ENCODE results near the gene DNAJC30.

The DNAJC30 gene

GRCh38 chr7:73708961-73709549 is 25.8 kb upstream of the DNAJC30 start:
- DNase-seq (ENCODE audit: low read depth, low spot score) = no peak

DNA sequence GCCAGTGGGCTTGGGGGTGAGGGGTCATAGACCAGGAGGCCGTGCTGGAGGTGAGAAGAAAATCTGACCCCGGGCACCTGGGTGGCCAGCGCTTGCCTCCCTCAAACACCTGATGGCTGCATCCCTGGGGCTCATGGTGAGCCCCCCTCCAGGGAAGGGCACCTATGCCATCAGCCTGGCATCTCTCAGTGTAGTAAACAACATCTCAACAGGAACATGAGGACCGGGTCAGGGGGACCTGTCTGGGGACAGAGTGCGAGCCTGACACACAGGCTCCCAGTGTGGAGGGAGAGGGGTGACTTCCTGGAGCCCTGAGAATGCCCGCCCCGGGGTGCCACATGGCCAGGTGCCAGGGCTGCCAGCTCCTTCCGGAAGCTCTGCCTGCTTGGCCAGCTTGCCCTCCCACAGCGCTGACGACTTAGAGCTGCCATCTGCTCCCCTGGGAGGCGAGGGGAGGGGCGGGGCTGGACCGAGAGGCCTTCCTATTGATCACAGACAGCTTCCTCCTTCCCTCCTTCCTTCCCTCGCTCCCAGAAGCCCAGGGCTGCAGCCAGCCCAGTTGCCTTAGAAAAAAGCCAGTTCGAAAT is 23.9 kb upstream of the DNAJC30 start:
- DNase-seq (ENCODE audit: low read depth, low spot score) = no peak

DNA sequence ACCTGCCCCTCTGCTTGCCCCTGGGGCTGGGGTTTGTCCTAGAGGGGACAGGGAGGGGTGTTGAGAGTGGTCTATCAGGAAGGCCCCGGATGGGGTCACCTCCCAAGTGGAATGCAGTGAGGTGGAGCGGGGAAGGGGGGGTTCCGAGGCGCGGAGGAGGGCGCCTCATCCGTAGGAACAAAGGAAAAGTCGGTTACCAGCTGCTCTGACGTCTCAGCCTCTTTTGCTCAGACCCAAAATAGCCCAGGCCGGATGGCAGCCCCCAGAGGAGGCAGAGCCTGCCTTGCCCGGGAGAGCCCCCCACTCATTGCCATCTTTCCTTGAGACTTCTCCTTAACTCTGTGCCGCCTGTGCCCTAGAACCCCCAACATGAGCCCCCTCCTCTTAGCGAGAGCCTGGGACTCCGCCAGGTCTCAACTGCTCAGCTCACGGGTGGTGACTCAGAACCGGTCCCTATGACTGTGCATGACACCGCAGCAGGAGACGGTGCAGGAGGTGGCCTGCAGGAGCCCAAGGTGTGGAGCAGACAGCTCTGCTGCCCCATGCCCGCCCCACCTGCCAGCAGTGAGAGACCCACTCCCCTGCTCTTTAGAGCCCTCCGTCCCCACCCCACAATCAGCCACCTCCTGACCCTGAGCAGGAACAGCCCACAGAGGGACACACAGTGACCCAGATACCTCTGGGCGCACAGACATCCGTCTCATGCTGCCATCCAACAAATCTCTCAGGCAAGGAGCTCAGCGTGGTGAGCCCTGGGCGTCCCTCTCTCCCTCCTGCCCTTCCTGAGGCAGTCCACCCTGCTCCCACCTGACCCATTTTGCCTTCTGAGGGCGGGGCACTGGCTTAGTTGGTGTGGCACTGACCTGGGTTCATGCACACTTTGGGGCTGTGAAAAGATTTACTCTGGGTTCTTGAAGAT is 23.1 kb upstream of the DNAJC30 start:
- no peak for DNase-seq (ENCODE audit: low read depth, low spot score)

DNA sequence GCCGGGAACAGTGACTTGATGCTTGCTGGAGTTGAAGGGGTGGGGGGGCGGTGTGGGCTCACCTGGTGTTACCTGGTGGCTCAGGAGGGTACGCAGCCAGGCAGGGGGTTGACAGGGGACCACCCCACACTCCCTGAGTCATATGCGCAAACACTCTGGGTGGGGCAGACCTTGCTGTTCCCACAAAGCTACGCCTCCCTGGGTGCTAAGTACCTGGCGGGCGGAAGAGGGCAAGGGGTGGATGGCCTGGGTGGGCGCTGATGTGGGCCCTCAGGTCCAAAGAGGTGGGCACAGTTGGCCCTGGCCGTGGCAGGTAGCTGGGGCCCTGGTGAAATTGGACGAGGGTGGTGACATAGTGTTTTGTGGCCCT is 22.3 kb upstream of the DNAJC30 start:
- DNase-seq (ENCODE audit: low read depth, low spot score) = no peak

- no peak for DNase-seq (ENCODE audit: low read depth, low spot score)
Measured at GRCh38 chr7:73704640-73705550, 21.6 kb upstream of the DNAJC30 start.

- no peak for DNase-seq (ENCODE audit: low read depth, low spot score)
Measured at GRCh38 chr7:73703757-73704639, 20.7 kb upstream of the DNAJC30 start.

DNA sequence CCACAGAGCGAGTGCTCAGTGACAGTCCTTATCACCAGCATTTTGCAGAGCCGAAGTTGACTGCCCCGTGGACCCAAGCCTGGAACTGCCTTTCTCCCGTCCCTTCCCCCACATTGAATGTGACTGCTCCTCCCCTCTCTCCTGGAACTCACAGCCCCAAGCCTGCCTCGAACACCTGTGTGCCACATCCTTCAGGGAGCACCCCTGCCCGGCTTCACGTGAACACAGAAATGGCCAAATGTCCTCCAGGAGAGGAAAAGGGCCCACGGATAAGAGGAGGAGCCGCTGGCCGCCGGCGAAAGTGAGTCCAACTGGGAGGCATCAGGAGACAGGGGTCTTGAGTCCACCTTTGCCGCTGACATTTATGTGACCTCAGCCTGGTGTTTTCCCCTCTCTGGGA is 20.0 kb upstream of the DNAJC30 start:
- DNase-seq (ENCODE audit: low read depth, low spot score) = no peak

- no peak for DNase-seq (ENCODE audit: low read depth, low spot score)
Measured at GRCh38 chr7:73702665-73703064, 19.4 kb upstream of the DNAJC30 start.

- no peak for DNase-seq (ENCODE audit: low read depth, low spot score)
Measured at GRCh38 chr7:73702226-73702625, 19.0 kb upstream of the DNAJC30 start.

DNA sequence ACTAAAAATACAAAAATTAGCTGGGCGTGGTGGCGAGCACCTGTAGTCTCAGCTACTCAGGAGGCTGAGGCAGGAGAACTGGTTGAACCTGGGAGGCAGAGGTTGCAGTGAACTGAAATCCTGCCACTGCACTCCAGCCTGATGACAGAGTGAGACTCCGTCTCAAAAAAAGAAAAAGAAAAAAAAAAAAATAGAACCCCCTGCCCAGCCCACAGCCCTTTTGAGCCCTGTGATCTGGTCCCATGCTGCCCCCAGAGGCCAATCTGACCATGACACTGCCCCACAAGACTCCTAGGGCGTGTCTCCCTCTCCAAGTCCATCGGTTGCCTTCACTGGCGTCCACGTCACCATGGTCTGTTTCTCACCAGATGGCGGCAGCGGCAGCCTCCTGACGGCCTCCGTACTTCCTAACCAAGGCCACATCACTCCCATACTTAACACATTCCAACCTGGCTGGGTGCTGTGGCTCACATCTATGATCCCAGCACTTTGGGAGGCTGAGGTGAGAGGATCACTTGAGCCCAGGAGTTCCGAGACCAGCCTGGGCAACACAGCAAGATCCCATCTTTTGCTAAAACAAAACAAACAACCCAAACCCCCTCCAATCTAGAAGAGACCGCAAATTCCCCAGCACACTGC is 18.2 kb upstream of the DNAJC30 start:
- DNase-seq (ENCODE audit: low read depth, low spot score) = no peak

GRCh38 chr7:73700581-73701134 is 17.4 kb upstream of the DNAJC30 start:
- DNase-seq (ENCODE audit: low read depth, low spot score) = no peak

DNA sequence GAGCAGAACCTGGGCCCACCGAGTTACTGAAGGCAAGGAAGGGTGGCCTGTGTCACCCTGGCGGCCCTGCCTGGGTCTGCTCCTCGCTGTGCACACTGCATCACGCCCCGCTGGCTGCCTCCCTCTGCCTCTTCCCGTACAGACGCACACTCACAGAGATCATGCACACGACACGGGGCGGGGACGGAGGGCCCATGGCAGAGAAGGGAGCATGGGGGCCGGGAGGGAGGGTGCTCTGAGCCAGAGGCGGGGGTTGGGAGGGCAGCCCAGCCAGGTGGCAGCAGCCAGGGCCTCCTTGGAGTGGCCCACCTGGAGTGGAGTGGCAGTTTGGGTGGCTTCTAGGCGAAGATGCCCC is 16.8 kb upstream of the DNAJC30 start:
- no peak for DNase-seq (ENCODE audit: low read depth, low spot score)

DNA sequence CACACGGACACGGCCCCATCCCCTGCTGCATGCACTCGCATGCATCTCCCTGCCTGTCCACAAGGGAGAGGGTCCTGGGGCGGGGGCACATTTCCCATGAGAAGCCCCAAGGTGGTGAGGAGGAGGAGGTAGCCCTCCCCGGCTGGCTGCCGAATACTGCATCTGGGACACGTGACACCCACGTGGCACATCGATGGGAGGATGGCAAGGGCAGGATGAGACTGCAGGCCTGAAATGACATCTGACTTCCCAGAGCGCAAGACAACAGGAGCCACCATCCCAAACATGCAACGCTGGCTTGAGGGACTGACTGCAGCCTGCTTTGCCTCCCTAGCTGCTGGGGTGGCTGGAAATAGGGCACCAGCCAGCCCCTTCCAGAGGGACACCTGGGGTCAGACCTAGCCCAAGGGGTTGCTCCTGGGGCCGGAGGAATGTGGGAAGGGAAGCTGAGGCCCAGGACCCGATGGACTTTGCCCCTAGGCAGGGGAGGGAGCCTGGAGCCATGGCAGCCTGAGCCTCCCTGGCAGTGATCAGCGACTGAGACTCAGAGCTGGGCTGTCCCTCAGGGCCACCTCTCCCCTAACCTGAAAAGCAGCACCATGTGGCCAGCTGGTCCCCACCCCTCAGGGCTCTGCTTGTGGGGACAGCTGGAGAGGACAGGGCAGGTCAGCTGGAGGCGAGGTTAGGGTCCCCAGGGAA is 16.3 kb upstream of the DNAJC30 start:
- DNase-seq (ENCODE audit: low read depth, low spot score) = no peak

- no peak for DNase-seq (ENCODE audit: low read depth, low spot score)
Measured at GRCh38 chr7:73698410-73698809, 15.2 kb upstream of the DNAJC30 start.

- no peak for DNase-seq (ENCODE audit: low read depth, low spot score)
Measured at GRCh38 chr7:73696372-73696771, 13.1 kb upstream of the DNAJC30 start.

DNA sequence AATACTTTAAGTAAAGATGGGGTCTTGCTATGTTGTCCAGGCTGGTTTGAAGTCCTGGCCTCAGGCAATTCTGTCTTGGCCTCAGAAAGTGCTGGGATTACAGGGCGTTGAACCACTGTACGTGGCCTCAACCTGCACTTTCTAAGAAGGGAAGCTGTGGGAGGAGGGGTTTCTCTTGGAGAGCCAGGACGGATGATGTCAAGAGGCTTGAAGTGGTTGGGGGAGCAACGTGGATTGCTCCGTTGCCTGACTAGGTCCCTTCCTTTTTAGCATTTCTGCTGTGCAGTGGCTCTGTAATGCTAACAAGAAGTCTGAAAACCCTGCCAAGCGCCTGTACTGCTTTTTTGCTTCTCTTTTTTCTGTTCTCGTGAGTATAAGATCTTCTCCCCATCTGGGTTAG is 7.4 kb upstream of the DNAJC30 start:
- DNase-seq (ENCODE audit: low read depth, low spot score) = no peak

DNA sequence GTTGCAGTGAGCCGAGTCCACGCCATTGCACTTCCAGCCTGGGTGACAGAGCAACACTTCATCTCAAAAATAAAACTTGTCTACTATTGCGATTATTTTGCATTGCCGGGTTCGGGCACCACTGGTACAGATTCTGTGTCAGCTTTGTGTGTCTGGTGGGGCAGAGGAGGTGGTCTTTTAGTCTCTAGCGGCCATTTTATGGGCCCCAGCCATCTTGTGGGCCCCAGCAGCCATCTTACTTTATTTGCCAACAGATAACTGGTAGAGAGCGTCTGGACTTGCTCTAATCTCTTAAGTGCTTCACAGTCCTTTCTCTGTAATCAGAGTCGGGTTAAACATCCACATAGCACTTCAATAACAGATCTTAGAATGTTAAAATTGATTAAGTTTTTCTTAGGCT is 5.0 kb upstream of the DNAJC30 start:
- DNase-seq (ENCODE audit: low read depth, low spot score) = no peak

DNA sequence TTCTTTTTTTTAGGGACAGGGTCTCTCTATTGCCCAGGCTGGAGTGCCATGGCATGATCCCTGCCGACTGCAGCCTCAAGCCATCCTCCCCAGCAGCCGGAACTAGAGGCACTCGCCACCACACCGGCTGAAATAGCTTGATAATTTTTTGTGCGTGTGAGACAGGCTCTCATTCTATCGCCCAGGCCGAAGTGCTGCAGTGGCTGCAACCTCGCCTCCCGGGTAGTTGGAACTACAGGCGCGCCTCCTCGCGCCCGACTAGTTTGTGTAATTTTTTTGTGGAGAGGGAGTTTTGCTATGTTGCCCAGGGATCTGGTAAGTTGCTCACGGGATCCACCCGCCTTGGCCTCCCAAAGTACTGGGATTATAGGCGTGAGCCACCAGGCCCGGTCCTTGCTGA is 2.1 kb upstream of the DNAJC30 start:
- no peak for DNase-seq (ENCODE audit: low read depth, low spot score)
